GM23248 (cell line): ENCODE data around the gene RASGEF1B.

Experiments
- EZH2 ChIP-seq: fragments of 200-600 bp; sonication (generic); IDR thresholded peaks from 2 replicates; pipeline ENCODE4 v1.6.1; 2018; ENCODE audit warnings: antibody characterized with exemption, mild to moderate bottlenecking; ENCODE audit not compliant: insufficient read depth, poor library complexity, severe bottlenecking
- EZH2phosphoT487 ChIP-seq: fragments of 200-600 bp; sonication (generic); IDR thresholded peaks from 2 replicates; pipeline ENCODE4 v1.6.1; 2018; ENCODE audit warnings: antibody characterized with exemption, moderate library complexity, mild to moderate bottlenecking, low read depth; ENCODE audit not compliant: insufficient read depth

- no peak for TF ChIP-seq EZH2
- no peak for TF ChIP-seq EZH2phosphoT487
These were observed 10.9 kb downstream of the RASGEF1B start for GRCh38 chr4:81460834-81461233.
